HCT116 (cell line): ENCODE results near the gene FOXC2. TPM values are rescaled to one million over a fixed set of nuclear protein-coding genes. Genes with fewer than 3 reads are reported as not detected.

Source experiments
- ATAC-seq: fragments of 200-7000 bp; cut with Tn5 transposase; 2 replicates; pipeline ENCODE4 v1.9.1; 2020; ENCODE audit warnings: mild to moderate bottlenecking, moderate library complexity
- BruUV-seq: library from RNA; stranded (reverse); fragments of 400-500 nt; replicated peaks from 2 replicates; lab custom pipeline; 2021; lab: Mats Ljungman, UMichigan
- CTCF ChIA-PET: fragments of 300-600 bp; sonication (Branson Sonifier 250); formaldehyde crosslinking; loops from one replicate; lab custom pipeline; 2021; ENCODE audit warnings: antibody characterized with exemption; lab: Charles Lee
- POLR2A ChIA-PET: fragments of 300-600, 350-600 bp; sonication (Branson Sonifier 250); formaldehyde crosslinking; loops from one replicate; lab custom pipeline; 2021; ENCODE audit warnings: antibody characterized with exemption; lab: Charles Lee
- RAD21 ChIA-PET, 2 experiments: fragments of 300-600 bp; sonication (Branson Sonifier 250); formaldehyde crosslinking; loops; one replicate each; lab custom pipeline; 2023; ENCODE audit warnings: low total read pairs in 2 of 2; ENCODE audit not compliant: uncharacterized antibody in 2 of 2, unreplicated experiment in 2 of 2, low non-redundant PET in 1 of 2; lab: Charles Lee
- DNase-seq: peaks from one replicate; pipeline ENCODE4 v3.0.0-alpha.2; 2010; ENCODE audit warnings: low read depth, low spot score
- H2AFZ ChIP-seq: fragments of 200-600 bp; shearing (Covaris generic), sonication (generic); 2 replicates; pipeline ENCODE4 v1.6.1; 2017; ENCODE audit warnings: low read depth, mixed run types, mixed read lengths, antibody characterized with exemption, low read length; ENCODE audit not compliant: poor library complexity, severe bottlenecking
- H3K27ac ChIP-seq: 2 replicates; pipeline ENCODE4 v1.5.1; 2012; ENCODE audit warnings: low read depth, low read length
- H3K27me3 ChIP-seq: fragments of 200-600 bp; sonication (generic); 2 replicates; pipeline ENCODE4 v1.6.1; 2016; ENCODE audit warnings: mixed run types, low read length, mixed read lengths; ENCODE audit not compliant: insufficient read depth
- H3K36me3 ChIP-seq, 2 experiments: fragments of 200-500 bp in 1 of 2; fragments of 200-600 bp in 1 of 2; sonication (Bioruptor generic) in 1 of 2; sonication (generic) in 1 of 2; 2 replicates each; pipeline versions ENCODE4 v1.5.1 to v1.6.1; 2014 to 2016; ENCODE audit warnings: low read length in 2 of 2, inconsistent platforms in 1 of 2, mixed read lengths in 1 of 2, mixed run types in 1 of 2; ENCODE audit not compliant: insufficient read depth in 2 of 2, control insufficient read depth in 1 of 2
- H3K4me1 ChIP-seq, 2 experiments: fragments of 200-600 bp in 1 of 2; sonication (generic) in 1 of 2; 2 replicates each; pipeline versions ENCODE4 v1.5.1 to v1.6.1; 2012 to 2017; ENCODE audit warnings: low read length in 2 of 2, inconsistent platforms in 1 of 2, mild to moderate bottlenecking in 1 of 2, mixed read lengths in 1 of 2, mixed run types in 1 of 2, moderate library complexity in 1 of 2; ENCODE audit not compliant: insufficient read depth in 2 of 2, control insufficient read depth in 1 of 2
- H3K4me2 ChIP-seq: fragments of 200-600 bp; sonication (generic); 2 replicates; pipeline ENCODE4 v1.6.1; 2017; ENCODE audit warnings: mixed run types, low read length, mixed read lengths
- H3K4me3 ChIP-seq, 2 experiments: fragments of 200-600 bp in 1 of 2; sonication (generic) in 1 of 2; replicated peaks in 1 of 2; 2 replicates each; pipeline ENCODE4 v1.5.1; 2011 to 2016; ENCODE audit warnings: low read length in 2 of 2, control low read depth in 1 of 2, low read depth in 1 of 2, mild to moderate bottlenecking in 1 of 2, mixed read lengths in 1 of 2, mixed run types in 1 of 2
- H3K79me2 ChIP-seq: fragments of 200-600 bp; sonication (generic); 2 replicates; pipeline ENCODE4 v1.6.1; 2017; ENCODE audit warnings: mild to moderate bottlenecking, mixed run types, low read length, moderate library complexity, mixed read lengths; ENCODE audit not compliant: insufficient read depth
- H3K9ac ChIP-seq: fragments of 200-600 bp; sonication (generic); 2 replicates; pipeline ENCODE4 v1.6.1; 2016; ENCODE audit warnings: low read length, mixed read lengths
- H3K9me2 ChIP-seq: fragments of 200-600 bp; sonication (generic), shearing (Covaris generic); 2 replicates; pipeline ENCODE4 v1.6.1; 2017; ENCODE audit warnings: mixed run types, mild to moderate bottlenecking, moderate library complexity; ENCODE audit not compliant: insufficient read depth
- H3K9me3 ChIP-seq, 2 experiments: fragments of 200-500 bp in 1 of 2; fragments of 200-600 bp in 1 of 2; sonication (Bioruptor generic) in 1 of 2; sonication (generic) in 1 of 2; 2 replicates each; pipeline ENCODE4 v1.6.1; 2014 to 2017; ENCODE audit warnings: low read length in 2 of 2, mixed read lengths in 2 of 2, inconsistent platforms in 1 of 2, low read depth in 1 of 2, mild to moderate bottlenecking in 1 of 2, mixed run types in 1 of 2, moderate library complexity in 1 of 2; ENCODE audit not compliant: control insufficient read depth in 1 of 2, insufficient read depth in 1 of 2
- H4K20me1 ChIP-seq: fragments of 200-600 bp; sonication (generic), shearing (Covaris generic); 2 replicates; pipeline ENCODE4 v1.6.1; 2017; ENCODE audit warnings: mixed run types, mild to moderate bottlenecking, moderate library complexity; ENCODE audit not compliant: insufficient read depth
- FOSL1 ChIP-seq: IDR thresholded peaks from 2 replicates; pipeline ENCODE4 v1.6.1; 2012; ENCODE audit warnings: low read depth
- POLR2A ChIP-seq: IDR thresholded peaks from 2 replicates; pipeline ENCODE4 v1.7.0; 2011; ENCODE audit warnings: borderline replicate concordance; ENCODE audit not compliant: insufficient read depth, insufficient read length; ENCODE audit errors: extremely low read depth
- SIN3A ChIP-seq: IDR thresholded peaks from 2 replicates; pipeline ENCODE4 v1.6.1; 2012; ENCODE audit warnings: low read depth
- SP1 ChIP-seq: IDR thresholded peaks from 2 replicates; pipeline ENCODE4 v1.6.1; 2012; ENCODE audit warnings: low read depth
- SRF ChIP-seq: IDR thresholded peaks from 2 replicates; pipeline ENCODE4 v1.6.1; 2012; ENCODE audit warnings: low read depth
- TCF7L2 ChIP-seq: IDR thresholded peaks from 2 replicates; pipeline ENCODE4 v1.7.0; 2011; ENCODE audit warnings: borderline replicate concordance, inconsistent platforms; ENCODE audit not compliant: insufficient read depth, insufficient read length; ENCODE audit errors: extremely low read depth
- ZFX ChIP-seq: fragments of 450-650 bp; IDR thresholded peaks from 2 replicates; pipeline ENCODE4 v1.6.1; 2017
- intact Hi-C: fragments of 100-400 bp; cut with micrococcal nuclease; formaldehyde crosslinking; loops from 2 replicates; pipeline ENCODE4 v1.10.0; 2022
- total RNA-seq: library from RNA; stranded (reverse); gene quantifications from one replicate; pipeline ENCODE4 v1.2.1, GENCODE V29; 2021; ENCODE audit not compliant: unreplicated experiment
- TF ChIP-seq, protein P1 (sequence below): IDR thresholded peaks from 2 replicates; pipeline ENCODE4 v1.6.1; 2012; ENCODE audit warnings: low read depth

FOXC2 gene
- total RNA-seq, 1 experiment from 2014 or later = 0.22 TPM

DNA sequence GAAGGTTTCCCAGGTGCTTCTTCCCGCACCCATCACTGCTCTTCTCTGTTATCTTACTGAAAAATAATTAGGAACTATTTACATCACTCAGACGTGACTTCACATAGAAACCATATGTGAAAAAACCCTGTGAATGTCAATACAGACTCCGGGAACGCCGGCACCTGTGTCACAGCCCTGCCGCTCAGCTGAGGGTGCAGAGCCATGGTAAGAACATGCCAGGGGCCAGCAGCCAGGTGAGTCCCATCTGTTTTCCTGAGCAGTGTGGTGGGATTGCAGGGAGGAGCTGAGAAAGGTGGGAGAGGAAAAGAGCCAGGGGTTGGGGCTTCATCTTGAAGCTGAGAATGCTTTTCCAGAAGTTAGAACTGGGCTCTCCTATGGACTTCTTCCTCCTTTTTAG, 42.6 kb upstream of the FOXC2 start:
- intact Hi-C loops = no loop called here
- H3K36me3 ChIP-seq = no peaks in the 10 kb centered on the region
- no peak overlapping the region for H3K4me2 ChIP-seq
- DNase-seq (no peak), ATAC-seq (no peak)
- ChIA-PET CTCF (no interaction called here), RAD21 (no interaction called here), POLR2A (no interaction called here)
- H3K79me2 ChIP-seq = no peaks in the 10 kb centered on the region
- no peak overlapping the region for H2AFZ ChIP-seq
- H3K9me3 ChIP-seq = no peaks in the 10 kb centered on the region
- no peaks in the 10 kb centered on the region for H4K20me1 ChIP-seq
- no TSS peak for BruUV-seq
- H3K9me2 ChIP-seq = no peaks in the 10 kb centered on the region
- H3K4me1 ChIP-seq = peaks cover 4 to 14% of the 10 kb centered on the region in 2 experiments; a peak in 3 of 4 replicates
- TF ChIP-seq ZFX (no peak), POLR2A (no peak), SP1 (no peak), FOSL1 (no peak), SIN3A (no peak), SRF (no peak), TCF7L2 (no peak)
- TF ChIP-seq, protein P1, sequence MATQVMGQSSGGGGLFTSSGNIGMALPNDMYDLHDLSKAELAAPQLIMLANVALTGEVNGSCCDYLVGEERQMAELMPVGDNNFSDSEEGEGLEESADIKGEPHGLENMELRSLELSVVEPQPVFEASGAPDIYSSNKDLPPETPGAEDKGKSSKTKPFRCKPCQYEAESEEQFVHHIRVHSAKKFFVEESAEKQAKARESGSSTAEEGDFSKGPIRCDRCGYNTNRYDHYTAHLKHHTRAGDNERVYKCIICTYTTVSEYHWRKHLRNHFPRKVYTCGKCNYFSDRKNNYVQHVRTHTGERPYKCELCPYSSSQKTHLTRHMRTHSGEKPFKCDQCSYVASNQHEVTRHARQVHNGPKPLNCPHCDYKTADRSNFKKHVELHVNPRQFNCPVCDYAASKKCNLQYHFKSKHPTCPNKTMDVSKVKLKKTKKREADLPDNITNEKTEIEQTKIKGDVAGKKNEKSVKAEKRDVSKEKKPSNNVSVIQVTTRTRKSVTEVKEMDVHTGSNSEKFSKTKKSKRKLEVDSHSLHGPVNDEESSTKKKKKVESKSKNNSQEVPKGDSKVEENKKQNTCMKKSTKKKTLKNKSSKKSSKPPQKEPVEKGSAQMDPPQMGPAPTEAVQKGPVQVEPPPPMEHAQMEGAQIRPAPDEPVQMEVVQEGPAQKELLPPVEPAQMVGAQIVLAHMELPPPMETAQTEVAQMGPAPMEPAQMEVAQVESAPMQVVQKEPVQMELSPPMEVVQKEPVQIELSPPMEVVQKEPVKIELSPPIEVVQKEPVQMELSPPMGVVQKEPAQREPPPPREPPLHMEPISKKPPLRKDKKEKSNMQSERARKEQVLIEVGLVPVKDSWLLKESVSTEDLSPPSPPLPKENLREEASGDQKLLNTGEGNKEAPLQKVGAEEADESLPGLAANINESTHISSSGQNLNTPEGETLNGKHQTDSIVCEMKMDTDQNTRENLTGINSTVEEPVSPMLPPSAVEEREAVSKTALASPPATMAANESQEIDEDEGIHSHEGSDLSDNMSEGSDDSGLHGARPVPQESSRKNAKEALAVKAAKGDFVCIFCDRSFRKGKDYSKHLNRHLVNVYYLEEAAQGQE = no peak
- H3K27me3 ChIP-seq = no peaks in the 10 kb centered on the region
- no peak overlapping the region for H3K27ac ChIP-seq
- no peak overlapping the region for H3K9ac ChIP-seq
- no peak overlapping the region for H3K4me3 ChIP-seq
